Eye (tissue), 1 donor: ENCODE measurements around the gene C1QTNF1.

Experiments used
- DNase-seq: peaks from one replicate; pipeline ENCODE4 v3.0.0-alpha.2; 2015

The C1QTNF1 gene

GRCh38 chr17:79042421-79043190 lies 18.6 kb downstream of the C1QTNF1 start:
- no peak for DNase-seq

- no peak for DNase-seq
These were observed 19.4 kb downstream of the C1QTNF1 start for GRCh38 chr17:79043191-79043930.

- DNase-seq: no peak
These were observed 20.0 kb downstream of the C1QTNF1 start for GRCh38 chr17:79043931-79044320.

GRCh38 chr17:79044462-79044861 lies 20.5 kb downstream of the C1QTNF1 start:
- no peak for DNase-seq

GRCh38 chr17:79045001-79045729 lies 21.2 kb downstream of the C1QTNF1 start:
- no peak for DNase-seq

- DNase-seq: peak; percentile 90
These were observed 21.9 kb downstream of the C1QTNF1 start for GRCh38 chr17:79045842-79046196.

GRCh38 chr17:79046197-79046915 lies 22.4 kb downstream of the C1QTNF1 start:
- no peak for DNase-seq

- DNase-seq: peak; percentile 64
These were observed 22.9 kb downstream of the C1QTNF1 start for GRCh38 chr17:79046916-79047280.

- DNase-seq: no peak
These were observed 23.4 kb downstream of the C1QTNF1 start for GRCh38 chr17:79047291-79047920.

- DNase-seq: peak; percentile 24
These were observed 24.2 kb downstream of the C1QTNF1 start for GRCh38 chr17:79047923-79048825.

GRCh38 chr17:79048826-79049755 lies 25.1 kb downstream of the C1QTNF1 start:
- no peak for DNase-seq

GRCh38 chr17:79049821-79050220 lies 25.9 kb downstream of the C1QTNF1 start:
- no peak for DNase-seq

GRCh38 chr17:79050551-79050950 lies 26.6 kb downstream of the C1QTNF1 start:
- no peak for DNase-seq

- DNase-seq: no peak
These were observed 27.3 kb downstream of the C1QTNF1 start for GRCh38 chr17:79051306-79051705.

- no peak for DNase-seq
These were observed 28.2 kb downstream of the C1QTNF1 start for GRCh38 chr17:79052131-79052530.

- no peak for DNase-seq
These were observed 29.4 kb downstream of the C1QTNF1 start for GRCh38 chr17:79053251-79053925.

- peak; percentile 17 for DNase-seq
These were observed 30.4 kb downstream of the C1QTNF1 start for GRCh38 chr17:79054200-79054960.

- DNase-seq: no peak
These were observed 31.2 kb downstream of the C1QTNF1 start for GRCh38 chr17:79055197-79055596.
